Umbilical cord (tissue), 2 donors: Measurements from ENCODE around the gene DENND1B. TPM values are rescaled to one million over a fixed set of nuclear protein-coding genes. Genes with fewer than 3 reads are reported as not detected.
"Not testable (repeated sequence)": the region's sequence is repeated elsewhere in the genome, so short reads cannot be mapped to it uniquely, and the experiment has no call there.

Experiments
- DNase-seq: peaks from one replicate; pipeline ENCODE4 v3.0.0-alpha.2; 2015; ENCODE audit warnings: low spot score
- total RNA-seq: library from RNA; depleted of rRNA; stranded (reverse); fragments of >200 nt; gene quantifications from one replicate; pipeline ENCODE4 v1.2.3, GENCODE V29; 2014; ENCODE audit warnings: low replicate concordance; ENCODE audit not compliant: insufficient read depth

The DENND1B gene
- total RNA-seq, 1 donor from 2014 or later, result 24.3 TPM

DNA sequence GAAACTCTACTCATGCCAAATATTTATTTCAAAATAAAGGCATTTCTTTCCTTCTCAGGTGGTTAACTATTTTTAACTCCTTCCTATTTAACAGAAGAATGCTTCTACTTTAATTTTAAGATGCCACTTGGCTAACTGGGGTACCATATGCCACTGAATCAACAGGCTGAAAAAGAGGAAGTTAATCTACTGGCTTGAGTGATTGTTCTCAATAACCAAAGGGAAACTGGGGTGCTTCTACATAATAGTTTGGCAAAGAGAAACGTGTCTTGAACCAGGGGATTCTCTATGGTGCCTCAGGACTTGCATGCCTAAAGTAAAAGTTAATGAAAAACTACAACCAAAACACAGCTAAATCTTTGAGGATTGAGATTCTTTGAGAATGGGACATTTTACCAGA lies 142.6 kb downstream of the DENND1B start:
- DNase-seq, result no peak

DNA sequence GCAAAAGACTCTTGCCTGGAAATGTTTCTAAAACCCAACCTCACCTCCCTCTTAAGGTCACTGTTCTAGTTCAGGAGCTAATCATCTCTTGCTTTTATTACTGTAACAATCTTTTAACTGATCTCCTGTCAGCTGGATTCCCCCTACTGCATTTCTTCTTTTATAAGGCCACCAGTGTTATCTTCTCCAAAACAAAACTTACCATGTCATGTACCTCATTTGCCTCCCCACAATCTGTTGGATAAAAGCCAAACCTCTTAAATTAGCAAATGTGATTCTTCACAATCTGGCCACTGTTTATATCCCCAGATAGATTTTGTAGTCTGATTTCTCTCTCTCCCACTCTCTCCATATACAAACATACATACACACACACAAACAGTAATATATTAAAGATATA lies 143.3 kb downstream of the DENND1B start:
- no peak for DNase-seq

DNA sequence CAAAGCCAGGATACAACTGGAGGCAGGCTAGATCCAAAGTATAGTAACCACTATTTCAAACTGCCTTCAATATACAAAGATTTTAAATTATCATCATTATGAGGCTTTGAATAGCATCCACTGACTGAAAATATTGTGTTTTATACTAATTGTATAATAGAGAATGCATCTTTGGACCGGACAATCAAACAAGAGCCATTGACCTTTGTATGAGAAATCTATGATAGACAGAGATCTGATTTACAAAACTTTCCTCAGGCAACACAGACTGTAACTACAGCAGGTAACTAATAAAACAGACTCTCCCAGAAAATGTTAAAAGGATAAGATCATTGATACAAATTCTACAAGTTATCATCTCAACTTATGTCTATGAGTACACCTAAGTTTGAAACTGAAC lies 152.9 kb downstream of the DENND1B start:
- DNase-seq, result no peak

DNA sequence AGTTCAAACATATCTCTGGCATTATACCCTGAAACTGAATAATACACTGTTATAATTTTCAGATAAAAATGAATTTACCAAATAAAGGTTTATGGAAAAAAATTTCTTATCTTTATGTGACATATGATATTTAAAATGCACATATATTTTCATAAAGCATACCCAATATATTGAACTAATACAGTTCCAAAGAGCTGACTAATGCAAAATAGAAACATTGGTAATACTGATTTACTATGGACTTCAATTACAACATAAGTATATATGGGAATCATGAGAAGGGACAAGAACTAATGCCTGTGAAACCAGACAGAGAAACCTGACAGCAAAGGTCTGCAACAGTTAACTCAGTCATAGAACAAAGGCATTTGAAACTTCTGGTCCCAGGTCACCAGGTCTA lies 153.5 kb downstream of the DENND1B start:
- DNase-seq, result no peak

DNA sequence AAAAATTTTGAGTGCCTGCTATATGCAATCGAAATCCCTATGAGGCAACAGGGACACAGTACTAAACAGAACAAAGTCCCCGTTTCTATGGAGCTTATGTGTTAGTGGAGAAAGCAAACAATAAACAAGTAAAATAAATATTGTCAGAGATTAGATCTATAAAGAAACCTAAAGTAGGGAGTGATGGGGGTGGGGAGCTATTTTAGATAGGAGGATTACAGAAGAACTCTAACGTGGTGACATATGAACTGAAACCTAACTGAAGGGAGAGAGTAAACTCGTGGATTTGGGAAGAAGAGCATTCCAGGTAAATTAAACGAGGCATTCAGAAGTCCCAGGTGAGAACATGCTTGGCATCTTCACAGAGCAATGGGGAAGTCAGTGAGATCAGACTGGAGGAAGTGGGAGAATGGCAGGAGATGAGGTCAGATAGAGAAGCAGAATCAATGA lies 154.5 kb downstream of the DENND1B start:
- no peak for DNase-seq

DNA sequence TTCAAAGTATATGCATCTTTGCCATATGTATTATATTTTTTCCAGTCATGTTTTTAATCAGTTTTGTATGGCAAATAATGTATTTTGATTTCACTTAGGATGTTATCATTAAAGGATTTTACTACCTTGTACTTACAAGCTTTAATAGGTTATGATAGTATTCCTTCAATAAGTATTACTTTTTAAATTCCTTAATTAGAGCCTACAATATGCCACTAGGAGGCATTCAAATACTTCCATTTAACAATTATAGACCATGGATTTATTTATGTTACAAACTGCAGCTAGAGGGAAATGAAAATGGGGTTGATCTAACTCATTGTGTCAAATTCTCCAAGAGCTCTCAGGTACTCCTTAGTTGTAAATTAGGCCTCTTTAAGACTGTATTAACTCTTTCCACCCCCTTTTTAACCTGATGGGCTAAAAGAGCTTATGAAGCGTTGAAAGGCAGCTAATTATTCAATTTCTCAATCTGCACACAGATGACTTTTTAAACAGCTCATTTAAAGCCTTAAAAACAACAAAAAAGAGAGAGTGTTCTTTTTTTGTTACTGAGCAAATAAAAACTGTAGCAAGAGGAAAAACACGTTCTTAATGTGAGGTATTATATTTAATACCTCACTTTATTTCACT lies 156.2 kb downstream of the DENND1B start:
- peak; percentile 27 for DNase-seq

DNA sequence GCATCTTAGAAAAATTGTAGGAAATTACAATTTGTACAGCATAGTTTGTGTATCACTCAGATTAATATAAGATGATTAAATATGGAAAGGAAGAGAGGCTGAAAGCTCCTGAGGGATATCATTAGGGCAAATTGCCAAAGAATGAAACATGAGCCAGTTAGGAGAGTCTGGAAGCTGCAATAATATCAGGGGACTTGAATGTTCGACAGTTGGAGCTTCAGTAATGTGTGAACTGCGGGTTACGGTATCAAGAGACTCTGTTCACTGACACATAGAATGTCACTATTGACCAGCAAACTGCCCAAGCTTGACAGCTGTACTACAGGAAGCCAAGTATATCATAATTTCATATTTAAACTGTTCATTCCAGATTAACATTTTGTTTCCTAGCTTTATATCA lies 157.2 kb downstream of the DENND1B start:
- DNase-seq, result peak; percentile 22

DNA sequence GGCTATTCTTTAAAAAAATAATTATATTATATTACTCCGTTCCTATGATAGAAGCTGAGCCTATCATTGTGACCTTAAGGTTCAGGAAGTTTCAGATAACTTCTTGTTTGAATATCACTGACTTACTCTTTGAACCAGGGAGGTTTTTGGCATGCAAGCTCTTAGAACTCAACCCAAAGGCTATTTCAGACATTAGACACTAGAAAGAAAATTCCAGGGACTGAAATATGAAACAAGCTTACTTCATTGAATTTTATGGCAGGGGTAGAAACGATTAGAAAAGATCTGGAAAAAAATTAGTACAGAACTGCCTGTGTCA lies 159.6 kb downstream of the DENND1B start:
- DNase-seq, result no peak

DNA sequence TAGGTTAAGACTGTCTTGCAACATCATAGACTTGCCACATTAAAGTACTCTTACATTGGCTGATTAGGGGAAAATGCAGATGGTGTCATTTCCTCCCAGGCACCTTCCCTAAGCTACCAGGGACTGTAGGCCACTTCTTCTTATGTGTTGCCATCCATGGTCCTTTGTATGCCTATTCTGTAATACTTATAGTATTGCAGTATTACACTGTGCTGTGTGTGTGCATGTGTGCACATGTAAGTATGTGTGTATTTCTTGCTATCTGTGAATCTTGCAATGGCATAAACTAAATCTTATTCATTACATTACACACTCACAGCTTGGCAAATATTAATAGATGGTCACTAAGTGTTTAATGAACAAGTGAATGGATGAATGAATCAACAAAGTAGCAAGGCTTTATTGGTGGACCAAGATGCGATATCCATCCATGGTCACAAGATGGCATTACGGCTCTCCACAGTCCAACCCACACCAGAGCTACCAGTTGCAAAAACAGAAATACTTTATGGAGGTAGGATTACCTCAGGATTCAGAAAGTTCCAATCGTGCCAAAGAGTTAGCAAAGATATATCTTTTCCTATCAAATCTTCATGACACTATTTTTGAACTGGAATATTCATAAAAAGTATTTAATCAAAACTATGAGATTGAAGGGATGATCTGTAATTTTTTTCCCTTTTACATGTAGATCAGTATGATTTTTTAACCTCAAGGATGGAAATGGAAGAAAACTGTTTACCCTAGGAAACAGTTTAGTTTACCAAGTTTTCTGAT lies 160.2 kb downstream of the DENND1B start:
- DNase-seq, result peak; percentile 26

DNA sequence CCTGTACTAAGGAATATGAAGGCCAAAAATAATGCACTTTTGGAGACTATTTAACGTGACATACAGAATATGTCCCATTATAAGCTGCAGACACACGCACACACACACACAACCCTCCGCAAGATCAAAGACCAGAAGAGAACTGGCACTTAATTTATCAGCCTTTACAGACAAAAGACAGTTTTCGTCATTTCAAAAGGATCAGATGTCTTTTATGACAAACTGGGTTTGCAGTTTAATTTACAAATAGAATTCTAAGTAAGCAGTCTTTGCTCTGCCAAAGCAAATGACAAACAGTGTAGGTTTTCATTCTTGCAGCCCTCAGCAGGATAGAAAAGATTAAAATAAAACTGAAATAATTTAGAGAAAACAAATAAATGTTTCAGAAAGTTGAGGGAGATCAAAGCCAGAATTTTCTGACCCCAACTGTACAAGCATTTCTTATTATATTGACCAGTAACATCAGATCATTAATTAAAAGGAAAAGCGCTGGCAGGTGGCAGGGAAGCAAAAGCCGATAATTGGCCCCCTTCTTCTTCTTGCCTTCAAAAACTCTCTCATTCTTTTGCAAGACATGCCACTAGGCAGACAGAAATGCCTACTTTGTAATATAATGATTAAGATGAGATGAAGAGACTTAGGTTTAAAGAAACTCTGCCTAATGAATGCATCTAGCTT lies 169.0 kb downstream of the DENND1B start:
- no peak for DNase-seq

DNA sequence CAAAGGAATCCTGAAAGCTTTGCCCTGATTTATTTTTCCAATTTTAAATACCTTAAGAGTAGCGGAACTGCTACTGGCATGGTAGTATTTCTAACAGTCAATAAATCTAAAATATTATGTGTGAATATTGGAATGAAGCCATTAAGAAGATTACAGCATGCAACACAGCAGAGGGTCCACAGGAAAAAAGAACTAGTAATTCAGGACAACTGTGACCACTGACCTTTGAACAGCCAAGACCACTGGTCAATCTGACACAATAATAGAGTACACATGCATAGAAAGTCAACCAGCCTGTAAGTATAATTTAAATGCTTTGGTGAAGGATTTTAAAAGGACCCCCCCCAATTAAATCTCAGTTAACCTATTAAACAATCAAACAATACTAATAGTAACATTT lies 171.0 kb downstream of the DENND1B start:
- no peak for DNase-seq

DNA sequence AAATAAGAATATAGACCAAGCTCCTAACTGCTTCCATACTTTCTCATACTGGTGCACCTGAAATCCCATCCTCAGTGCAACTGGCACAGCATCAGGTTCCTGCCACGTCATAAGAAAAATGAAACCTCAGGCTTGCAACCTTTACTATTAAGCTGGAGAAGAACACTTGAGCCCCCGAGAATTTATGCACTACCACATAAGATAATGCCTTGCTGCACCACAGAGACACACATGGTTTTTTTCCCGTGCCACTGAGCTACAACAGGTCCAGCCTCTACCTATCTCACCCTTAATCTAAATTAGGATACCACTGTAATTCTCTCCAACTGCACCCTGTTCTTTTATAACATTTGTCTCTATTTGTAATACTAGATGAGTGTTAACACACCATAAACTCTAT lies 174.5 kb downstream of the DENND1B start:
- no peak for DNase-seq

DNA sequence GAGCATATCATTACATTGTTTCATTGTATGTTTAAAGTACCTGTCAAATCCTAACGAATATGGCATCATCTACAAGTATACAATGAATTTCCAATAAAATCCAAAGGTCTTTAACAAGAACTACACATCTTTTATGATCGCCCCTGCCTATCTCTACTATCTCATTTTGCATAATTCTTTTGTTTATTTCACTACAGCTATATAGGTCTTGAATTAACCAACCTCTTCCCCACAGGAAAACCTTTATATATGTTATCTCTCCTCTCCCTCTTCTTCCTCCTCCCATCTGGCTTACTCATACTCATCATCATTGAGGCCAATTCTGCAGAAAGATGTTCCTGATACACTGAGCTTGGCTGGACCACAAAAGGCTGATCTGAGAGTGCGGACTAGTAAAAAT lies 175.5 kb downstream of the DENND1B start:
- DNase-seq, result no peak

DNA sequence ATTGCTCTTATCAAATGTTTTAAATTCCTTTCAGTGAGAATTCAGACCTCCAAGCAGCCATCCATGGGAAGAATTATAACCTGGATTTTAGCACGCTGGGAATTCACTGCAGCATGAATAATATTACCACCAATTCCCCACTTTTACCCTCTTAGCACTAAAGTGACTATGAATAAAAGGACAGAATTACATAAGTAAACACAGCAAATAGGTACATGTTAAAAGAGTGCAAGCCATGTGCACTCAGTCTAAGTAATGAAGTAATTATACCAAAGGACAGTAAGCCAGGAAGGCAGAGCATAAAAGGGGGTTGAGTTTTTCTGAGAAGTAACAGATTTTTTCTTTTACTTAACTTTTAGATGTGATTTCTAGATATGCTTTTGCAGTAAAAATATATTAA lies 176.3 kb downstream of the DENND1B start:
- DNase-seq, result no peak

DNA sequence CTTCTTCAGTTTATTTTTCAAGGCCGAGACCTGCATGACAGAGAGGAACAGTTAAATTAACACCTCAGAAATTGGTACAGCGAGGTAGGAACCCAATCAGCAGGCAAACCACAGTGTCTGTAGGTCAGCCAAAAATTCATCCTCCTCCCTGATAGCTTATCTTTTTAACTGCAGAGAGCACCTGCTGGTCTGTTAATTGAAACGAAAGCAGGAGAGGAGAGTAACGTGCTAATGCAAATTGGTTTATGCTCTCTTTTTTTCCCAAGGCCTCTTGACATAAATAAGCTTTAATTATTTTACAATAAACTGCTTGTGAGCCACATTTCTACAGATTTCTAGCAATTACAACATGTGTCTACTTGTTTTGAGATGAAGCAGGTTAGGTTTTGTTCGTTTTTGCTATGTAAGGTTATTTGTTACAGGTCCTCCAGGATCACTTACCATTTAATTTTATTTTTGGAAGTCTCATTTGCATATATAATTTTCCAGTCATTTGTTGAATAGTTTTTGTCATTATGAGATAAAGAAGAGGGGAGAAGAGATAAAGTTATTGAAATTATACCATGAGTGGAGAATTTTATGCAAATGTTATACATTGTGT lies 179.9 kb downstream of the DENND1B start:
- DNase-seq, result no peak

DNA sequence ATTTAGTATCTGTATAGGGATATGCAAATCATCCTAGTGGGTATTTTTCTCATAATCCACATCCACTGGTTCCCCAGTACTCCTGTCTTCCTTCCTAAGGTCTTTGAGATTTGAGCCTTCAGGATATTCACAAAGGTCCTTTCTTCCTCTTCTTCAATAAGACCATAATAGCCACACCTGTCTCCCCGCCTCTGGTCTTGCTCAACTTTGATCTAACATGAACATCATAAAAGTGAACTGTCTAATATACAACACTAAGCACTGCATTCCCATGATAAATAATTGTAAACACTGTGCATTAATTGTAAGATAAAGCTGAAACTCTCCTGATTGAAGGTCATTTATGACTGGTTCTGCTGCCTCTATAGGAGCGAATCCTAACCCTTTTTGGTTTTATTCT lies 184.6 kb downstream of the DENND1B start:
- no peak for DNase-seq

DNA sequence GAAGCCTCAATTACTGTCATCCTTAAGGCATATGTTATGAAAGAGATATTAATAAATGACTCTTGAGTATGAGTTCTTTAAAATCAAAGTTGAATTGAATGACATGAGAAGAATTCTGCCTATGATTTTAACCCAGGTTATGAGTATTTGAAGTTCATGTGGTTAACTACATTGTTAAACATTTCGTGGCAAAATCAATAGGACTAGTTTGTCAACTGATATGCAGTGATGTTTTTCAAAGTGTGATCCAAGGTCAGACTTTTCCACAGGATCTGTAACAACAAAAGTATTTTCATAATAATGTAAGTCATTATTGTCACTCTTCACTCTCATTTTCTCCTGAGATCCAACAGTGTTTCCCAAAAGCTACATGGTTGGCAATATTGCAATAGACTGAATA lies 189.5 kb downstream of the DENND1B start:
- DNase-seq, result no peak

DNA sequence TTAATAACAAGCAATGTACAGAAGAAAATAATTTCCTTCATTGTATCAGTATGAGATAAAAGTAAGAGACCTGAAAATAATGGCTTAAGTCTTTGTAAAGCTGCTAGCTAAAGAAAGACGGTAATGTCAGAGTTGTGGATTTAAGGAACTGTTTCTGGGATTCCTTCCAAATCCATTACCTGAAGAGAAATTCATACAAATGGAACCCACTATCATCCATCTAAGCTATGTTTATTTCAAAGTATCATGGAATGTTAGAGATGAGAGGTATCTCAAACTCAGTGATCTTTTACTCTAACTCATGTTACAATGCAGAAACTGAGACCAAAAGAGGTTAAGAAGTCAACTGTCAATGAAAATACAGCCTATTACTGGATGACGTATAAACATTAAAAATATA lies 197.7 kb downstream of the DENND1B start:
- DNase-seq, result no peak

DNA sequence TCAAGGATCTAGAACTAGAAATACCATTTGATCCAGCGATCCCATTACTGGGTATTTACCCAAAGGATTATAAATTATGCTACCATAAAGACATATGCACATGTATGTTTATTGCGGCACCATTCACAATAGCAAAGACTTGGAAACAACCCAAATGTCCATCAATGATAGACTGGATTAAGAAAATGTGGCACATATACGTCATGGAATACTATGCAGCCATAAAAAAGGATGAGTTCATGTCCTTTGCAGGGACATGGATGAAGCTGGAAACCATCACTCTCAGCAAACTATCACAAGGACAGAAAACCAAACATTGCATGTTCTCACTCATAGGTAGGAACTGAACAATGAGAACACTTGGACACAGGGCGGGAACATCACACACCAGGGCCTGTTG lies 199.7 kb downstream of the DENND1B start:
- DNase-seq, result not testable (repeated sequence)

DNA sequence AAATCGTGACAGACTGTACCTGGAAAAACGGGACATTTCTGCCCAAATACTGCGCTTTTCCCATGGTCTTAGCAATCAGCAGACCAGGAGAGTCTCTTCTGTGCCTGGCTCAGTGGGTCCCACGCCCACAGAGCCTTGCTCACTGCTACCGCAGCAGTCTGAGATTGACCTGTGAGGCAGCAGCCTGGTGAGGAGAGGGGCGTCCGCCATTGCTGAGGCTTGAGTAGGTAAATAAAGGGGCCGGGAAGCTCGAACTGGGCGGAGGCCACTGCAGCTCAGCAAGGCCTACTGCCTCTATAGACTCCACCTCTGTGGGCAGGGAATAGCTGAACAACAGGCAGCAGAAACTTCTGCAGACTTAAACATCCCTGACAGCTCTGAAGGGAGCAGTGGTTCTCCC lies 203.1 kb downstream of the DENND1B start:
- no peak for DNase-seq

DNA sequence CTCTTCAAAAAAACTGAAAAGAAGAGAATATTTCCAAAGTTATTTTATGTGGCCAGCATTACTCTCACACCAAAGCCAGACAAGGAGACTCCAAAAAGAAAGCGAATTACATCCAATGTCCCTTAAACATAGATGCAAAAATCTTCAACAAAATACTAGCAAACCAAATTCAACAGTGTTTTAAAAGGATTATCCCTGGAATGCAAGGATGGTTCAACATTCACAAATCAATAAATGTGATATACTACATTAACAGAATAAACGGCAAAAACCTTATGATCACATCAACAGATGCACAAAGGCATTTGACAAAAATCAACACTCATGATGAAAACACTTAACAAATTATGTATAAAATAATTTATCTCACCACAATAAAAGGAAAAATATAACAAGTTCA lies 207.8 kb downstream of the DENND1B start:
- no peak for DNase-seq

DNA sequence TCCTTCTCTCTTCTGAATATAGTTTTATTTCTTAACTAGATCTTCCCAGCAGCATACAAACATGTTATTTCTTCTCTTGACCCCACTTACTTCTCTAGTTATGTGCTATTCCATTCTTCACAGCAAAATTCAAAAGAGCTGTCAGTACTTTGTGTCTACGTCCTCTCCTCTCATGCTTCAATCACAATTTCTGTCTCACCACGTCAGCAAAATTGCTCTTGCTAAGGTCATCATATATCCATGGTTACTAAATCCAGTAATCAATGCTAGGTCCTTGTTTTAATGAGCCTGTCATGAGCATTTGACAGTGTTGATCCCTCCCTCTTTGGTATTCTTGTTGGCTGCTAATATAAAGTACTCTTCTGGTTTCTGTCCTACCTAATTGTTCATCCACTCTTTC lies 214.2 kb downstream of the DENND1B start:
- DNase-seq, result no peak

DNA sequence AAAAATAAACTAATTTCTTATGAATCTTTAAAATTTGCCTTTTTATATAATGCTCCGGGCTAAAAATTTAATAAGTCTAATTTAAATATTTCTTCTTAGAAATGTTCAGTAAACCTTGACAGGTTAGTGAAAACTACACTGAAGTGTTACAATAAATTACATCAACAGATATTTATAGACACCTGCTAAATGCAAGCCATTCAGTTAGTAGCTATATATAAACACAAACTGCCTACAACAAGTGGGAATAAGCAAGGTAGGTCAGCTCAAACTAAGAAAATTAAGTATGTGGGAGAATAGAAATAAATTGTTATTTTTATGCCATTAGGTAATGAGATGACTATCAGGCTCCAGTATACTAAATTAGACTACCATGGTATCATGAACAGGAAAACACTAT lies 215.6 kb downstream of the DENND1B start:
- DNase-seq, result no peak
